H54 (cell line): ENCODE data around the gene MED27.
"Not testable (repeated sequence)": the region's sequence is repeated elsewhere in the genome, so short reads cannot be mapped to it uniquely, and the experiment has no call there.

ENCODE experiments used
- DNase-seq: peaks from one replicate; pipeline ENCODE4 v3.0.0; 2011; ENCODE audit warnings: low spot score, mixed read lengths; ENCODE audit not compliant: insufficient read length
- FAIRE-seq: peaks from 3 replicates; lab custom pipeline; 2011; peaks lifted over from hg19 to GRCh38; lab: Jason Lieb, UNC
- POLR2A ChIP-seq: IDR thresholded peaks from 2 replicates; pipeline ENCODE4 v1.6.1; 2011; ENCODE audit warnings: low read depth, mild to moderate bottlenecking, low read length

The MED27 gene

GRCh38 chr9:132011309-132011708 lies 68.4 kb downstream of the MED27 start:
- DNase-seq (no peak), FAIRE-seq (no peak)
- TF ChIP-seq POLR2A = no peak

- DNase-seq, FAIRE-seq: not testable (repeated sequence)
Observed at GRCh38 chr9:132010201-132010600, 69.5 kb downstream of the MED27 start.

GRCh38 chr9:132008855-132009812 lies 70.5 kb downstream of the MED27 start:
- no peak for DNase-seq
- no peak for TF ChIP-seq POLR2A
- no peak for FAIRE-seq

- peak; percentile 38 for DNase-seq
Observed at GRCh38 chr9:132008184-132008803, 71.4 kb downstream of the MED27 start.

GRCh38 chr9:132007371-132008025 lies 72.2 kb downstream of the MED27 start:
- DNase-seq = no peak
- FAIRE-seq = no peak
- TF ChIP-seq POLR2A = no peak

More at GRCh38 chr9:132008184-132008803, 71.4 kb downstream of the MED27 start:
- FAIRE-seq = peak; percentile 88
- TF ChIP-seq POLR2A = no peak

- no peak for FAIRE-seq
- TF ChIP-seq POLR2A = no peak
- no peak for DNase-seq
Observed at GRCh38 chr9:132006677-132007370, 72.8 kb downstream of the MED27 start.

- no peak for TF ChIP-seq POLR2A
- FAIRE-seq (no peak), DNase-seq (no peak)
Observed at GRCh38 chr9:132005899-132006298, 73.8 kb downstream of the MED27 start.

GRCh38 chr9:132004323-132004722 lies 75.3 kb downstream of the MED27 start:
- no peak for TF ChIP-seq POLR2A
- DNase-seq (no peak), FAIRE-seq (no peak)

- FAIRE-seq = no peak
- no peak for TF ChIP-seq POLR2A
- DNase-seq = no peak
Observed at GRCh38 chr9:132003896-132004295, 75.8 kb downstream of the MED27 start.

- FAIRE-seq = no peak
- DNase-seq = no peak
- TF ChIP-seq POLR2A = no peak
Observed at GRCh38 chr9:132003319-132003704, 76.4 kb downstream of the MED27 start.

- no peak for TF ChIP-seq POLR2A
- FAIRE-seq (no peak), DNase-seq (no peak)
Observed at GRCh38 chr9:132002643-132003318, 76.9 kb downstream of the MED27 start.

GRCh38 chr9:132001567-132001966 lies 78.1 kb downstream of the MED27 start:
- FAIRE-seq = no peak
- no peak for TF ChIP-seq POLR2A
- no peak for DNase-seq

- no peak for DNase-seq
- FAIRE-seq = no peak
- no peak for TF ChIP-seq POLR2A
Observed at GRCh38 chr9:132000659-132001058, 79.0 kb downstream of the MED27 start.
